Osteoblast (primary cell): ENCODE data around the gene MEX3A. TPM values are rescaled to one million over a fixed set of nuclear protein-coding genes. Genes with fewer than 3 reads are reported as not detected.

Experiments used
- DNase-seq: peaks from one replicate; pipeline ENCODE4 v3.0.0; 2011; ENCODE audit warnings: low spot score, mixed read lengths; ENCODE audit not compliant: insufficient read length; ENCODE audit errors: missing footprints
- H2AFZ ChIP-seq: 2 replicates; pipeline ENCODE4 v1.6.0; 2011; ENCODE audit warnings: mild to moderate bottlenecking, low read length
- H3K27ac ChIP-seq: 2 replicates; pipeline ENCODE4 v1.5.1; 2011; ENCODE audit warnings: mild to moderate bottlenecking, low read depth, low read length, moderate library complexity
- H3K27me3 ChIP-seq: 2 replicates; pipeline ENCODE4 v1.6.0; 2012; ENCODE audit warnings: mild to moderate bottlenecking, control low read depth, inconsistent platforms, low read length, moderate library complexity; ENCODE audit not compliant: insufficient read depth
- H3K36me3 ChIP-seq: 2 replicates; pipeline ENCODE4 v1.5.1; 2011; ENCODE audit warnings: mild to moderate bottlenecking, low read length, control low read depth, moderate library complexity; ENCODE audit not compliant: insufficient read depth
- H3K4me1 ChIP-seq: 2 replicates; pipeline ENCODE4 v1.5.1; 2011; ENCODE audit warnings: mild to moderate bottlenecking, low read length, control low read depth, moderate library complexity; ENCODE audit not compliant: insufficient read depth
- H3K4me2 ChIP-seq: 2 replicates; pipeline ENCODE4 v1.6.0; 2011; ENCODE audit warnings: mild to moderate bottlenecking, low read length; ENCODE audit not compliant: insufficient read depth
- H3K4me3 ChIP-seq: fragments of 200-600 bp; sonication (generic); 3 replicates; pipeline ENCODE4 v1.5.1; 2012; ENCODE audit warnings: mild to moderate bottlenecking, low read length, inconsistent platforms; ENCODE audit not compliant: insufficient read depth
- H3K79me2 ChIP-seq: 2 replicates; pipeline ENCODE4 v1.6.0; 2012; ENCODE audit warnings: mild to moderate bottlenecking, low read length, control low read depth, inconsistent platforms; ENCODE audit not compliant: insufficient read depth
- H3K9me3 ChIP-seq: 2 replicates; pipeline ENCODE4 v1.5.1; 2011; ENCODE audit warnings: low read depth, low read length, control low read depth
- H4K20me1 ChIP-seq: 2 replicates; pipeline ENCODE4 v1.6.0; 2012; ENCODE audit warnings: mild to moderate bottlenecking, low read length, control low read depth; ENCODE audit not compliant: insufficient read depth
- CTCF ChIP-seq: IDR thresholded peaks from 2 replicates; pipeline ENCODE4 v1.5.1; 2011; ENCODE audit warnings: mild to moderate bottlenecking, low read depth, low read length, moderate library complexity; ENCODE audit errors: extremely low read depth
- total RNA-seq: library from RNA; depleted of rRNA; stranded (reverse); fragments of >200 nt; gene quantifications from 2 replicates; pipeline ENCODE4 v1.2.3, GENCODE V29; 2012

Gene MEX3A
- total RNA-seq, 1 donor, result 1.1 TPM

GRCh38 chr1:156063997-156064285 is 18.3 kb downstream of the MEX3A start:
- no peak for TF ChIP-seq CTCF

GRCh38 chr1:156062189-156062588 is 20.1 kb downstream of the MEX3A start:
- Histone ChIP-seq H3K27me3 (no peaks in the 10 kb centered on the region), H3K36me3 (peaks cover 9% of the 10 kb centered on the region), H3K79me2 (no peaks in the 10 kb centered on the region), H3K4me2 (no peak overlapping the region), H3K27ac (no peak overlapping the region), H3K9me3 (no peaks in the 10 kb centered on the region), H3K4me3 (no peak overlapping the region), H3K4me1 (no peaks in the 10 kb centered on the region), H4K20me1 (no peaks in the 10 kb centered on the region), H2AFZ (no peak overlapping the region)
- peak; percentile 87 for DNase-seq
- TF ChIP-seq CTCF, result no peak

More at GRCh38 chr1:156063997-156064285, 18.3 kb downstream of the MEX3A start:
- Histone ChIP-seq H3K4me1 (no peaks in the 10 kb centered on the region), H3K4me3 (no peak overlapping the region), H3K4me2 (no peak overlapping the region), H3K36me3 (no peaks in the 10 kb centered on the region), H2AFZ (no peak overlapping the region), H4K20me1 (no peaks in the 10 kb centered on the region), H3K79me2 (no peaks in the 10 kb centered on the region), H3K9me3 (no peaks in the 10 kb centered on the region), H3K27me3 (no peaks in the 10 kb centered on the region), H3K27ac (no peak overlapping the region)
- DNase-seq, result peak; percentile 34

GRCh38 chr1:156060937-156061636 is 21.2 kb downstream of the MEX3A start, which contains the start of gene RAB25:
Gene RAB25 (plus strand): TSS chr1:156061160. CDS start chr1:156061401, 241 bp downstream.
- DNase-seq, result peak; percentile 27

More at GRCh38 chr1:156060937-156061636, 21.2 kb downstream of the MEX3A start, which contains the start of gene RAB25:
- no peak within 1 kb of the TSS for H3K27ac ChIP-seq
- H3K27me3 ChIP-seq, result no peaks in the 10 kb centered on the region
- no peak within 1 kb of the TSS for H2AFZ ChIP-seq
- no peaks in the 10 kb centered on the region for H4K20me1 ChIP-seq
- H3K4me2 ChIP-seq, result no peak within 1 kb of the TSS
- peaks cover 9% of the 10 kb centered on the region for H3K36me3 ChIP-seq
- H3K4me1 ChIP-seq, result no peaks in the 10 kb centered on the region
- TF ChIP-seq CTCF, result no peak
- H3K4me3 ChIP-seq, result no peak within 1 kb of the TSS
- no peaks in the 10 kb centered on the region for H3K9me3 ChIP-seq
- H3K79me2 ChIP-seq, result no peaks in the 10 kb centered on the region
